RWPE2 (cell line): ENCODE results near the gene MPZL3.

ENCODE experiments used
- ATAC-seq: fragments of 200-7000 bp; cut with Tn5 transposase; 3 replicates; pipeline ENCODE4 v1.9.1; 2021; ENCODE audit warnings: low read depth
- DNase-seq: peaks from one replicate; pipeline ENCODE4 v3.0.0-alpha.2; 2020; ENCODE audit warnings: low spot score
- H3K27ac ChIP-seq: fragments of 450-650 bp; 2 replicates; pipeline ENCODE4 v1.5.1; 2017; ENCODE audit warnings: mild to moderate bottlenecking; ENCODE audit not compliant: poor library complexity, severe bottlenecking
- H3K27me3 ChIP-seq: fragments of 250-450 bp; sonication (Bioruptor Pico); 2 replicates; pipeline ENCODE4 v1.5.1; 2021; ENCODE audit warnings: mild to moderate bottlenecking, moderate library complexity; ENCODE audit not compliant: insufficient read depth, poor library complexity, severe bottlenecking
- H3K36me3 ChIP-seq: fragments of 250-450 bp; sonication (Bioruptor Pico); 2 replicates; pipeline ENCODE4 v1.5.1; 2020; ENCODE audit warnings: low read depth, mild to moderate bottlenecking, moderate library complexity
- H3K4me1 ChIP-seq: fragments of 250-450 bp; sonication (Bioruptor Pico); 2 replicates; pipeline ENCODE4 v1.5.1; 2021; ENCODE audit warnings: mild to moderate bottlenecking, moderate library complexity; ENCODE audit not compliant: insufficient read depth, poor library complexity, severe bottlenecking
- H3K4me3 ChIP-seq: fragments of 250-450 bp; sonication (Bioruptor Pico); 2 replicates; pipeline ENCODE4 v1.5.1; 2021; ENCODE audit warnings: mild to moderate bottlenecking, moderate library complexity; ENCODE audit not compliant: severe bottlenecking
- H3K9me3 ChIP-seq: fragments of 250-450 bp; sonication (Bioruptor Pico); 2 replicates; pipeline ENCODE4 v1.5.1; 2021; ENCODE audit warnings: mild to moderate bottlenecking, moderate library complexity; ENCODE audit not compliant: severe bottlenecking
- TF ChIP-seq, protein P1 (sequence below): fragments of 450-650 bp; IDR thresholded peaks from one replicate; pipeline ENCODE4 v1.5.1; 2017; ENCODE audit warnings: mild to moderate bottlenecking, moderate library complexity; ENCODE audit not compliant: poor library complexity, severe bottlenecking

MPZL3 gene

DNA sequence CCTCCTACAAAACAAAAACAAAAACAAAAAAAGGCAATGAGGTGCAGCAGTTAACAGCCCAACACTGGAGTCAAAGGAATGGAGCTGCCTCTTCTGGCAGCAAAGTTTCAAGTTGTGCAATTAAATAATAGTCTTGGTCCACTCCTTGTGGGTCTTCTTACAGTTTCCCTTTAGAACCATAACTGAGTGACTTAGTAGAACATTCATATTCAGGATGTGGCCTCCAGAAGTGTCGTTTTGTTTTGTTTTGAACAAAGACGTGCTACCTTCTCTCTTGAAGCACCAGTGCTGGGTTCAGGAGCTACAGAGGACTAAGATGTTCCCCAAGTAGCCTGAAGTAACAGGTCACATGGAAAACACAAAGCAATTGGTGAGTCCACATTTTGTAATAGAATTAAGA is 25.4 kb downstream of the MPZL3 start:
- TF ChIP-seq, protein P1, sequence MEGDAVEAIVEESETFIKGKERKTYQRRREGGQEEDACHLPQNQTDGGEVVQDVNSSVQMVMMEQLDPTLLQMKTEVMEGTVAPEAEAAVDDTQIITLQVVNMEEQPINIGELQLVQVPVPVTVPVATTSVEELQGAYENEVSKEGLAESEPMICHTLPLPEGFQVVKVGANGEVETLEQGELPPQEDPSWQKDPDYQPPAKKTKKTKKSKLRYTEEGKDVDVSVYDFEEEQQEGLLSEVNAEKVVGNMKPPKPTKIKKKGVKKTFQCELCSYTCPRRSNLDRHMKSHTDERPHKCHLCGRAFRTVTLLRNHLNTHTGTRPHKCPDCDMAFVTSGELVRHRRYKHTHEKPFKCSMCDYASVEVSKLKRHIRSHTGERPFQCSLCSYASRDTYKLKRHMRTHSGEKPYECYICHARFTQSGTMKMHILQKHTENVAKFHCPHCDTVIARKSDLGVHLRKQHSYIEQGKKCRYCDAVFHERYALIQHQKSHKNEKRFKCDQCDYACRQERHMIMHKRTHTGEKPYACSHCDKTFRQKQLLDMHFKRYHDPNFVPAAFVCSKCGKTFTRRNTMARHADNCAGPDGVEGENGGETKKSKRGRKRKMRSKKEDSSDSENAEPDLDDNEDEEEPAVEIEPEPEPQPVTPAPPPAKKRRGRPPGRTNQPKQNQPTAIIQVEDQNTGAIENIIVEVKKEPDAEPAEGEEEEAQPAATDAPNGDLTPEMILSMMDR = no peak
- ATAC-seq (no peak), DNase-seq (no peak)
- H3K27ac ChIP-seq = no peak overlapping the region
- H3K9me3 ChIP-seq = no peaks in the 10 kb centered on the region
- H3K4me1 ChIP-seq = no peaks in the 10 kb centered on the region
- no peaks in the 10 kb centered on the region; the same call in 1 of the 2 replicates for H3K36me3 ChIP-seq
- H3K27me3 ChIP-seq = no peaks in the 10 kb centered on the region
- no peak overlapping the region for H3K4me3 ChIP-seq

DNA sequence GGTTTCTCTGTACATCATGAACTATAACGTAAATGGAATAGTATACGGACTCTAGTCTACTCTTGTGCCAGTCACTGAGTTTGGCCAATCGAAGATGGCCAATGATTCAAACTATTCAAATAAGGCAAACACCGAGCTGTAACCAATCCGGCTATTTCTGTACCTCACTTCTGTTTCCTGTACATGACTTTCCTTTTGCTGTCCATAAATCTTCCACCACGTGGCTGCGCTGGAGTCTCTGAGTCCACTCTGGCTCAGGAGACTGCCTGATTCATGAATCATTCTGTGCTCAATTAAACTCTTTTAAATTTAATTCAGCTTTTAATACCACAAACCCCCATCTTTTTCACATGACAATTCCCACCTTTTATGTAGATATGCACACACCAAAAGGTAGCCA is 25.9 kb downstream of the MPZL3 start:
- no peak overlapping the region for H3K27ac ChIP-seq
- TF ChIP-seq, protein P1 = no peak
- no peaks in the 10 kb centered on the region for H3K9me3 ChIP-seq
- no peaks in the 10 kb centered on the region for H3K4me1 ChIP-seq
- no peak for DNase-seq
- no peaks in the 10 kb centered on the region for H3K27me3 ChIP-seq
- no peak for ATAC-seq
- no peak overlapping the region for H3K4me3 ChIP-seq
- H3K36me3 ChIP-seq = no peaks in the 10 kb centered on the region; the same call in 1 of the 2 replicates

DNA sequence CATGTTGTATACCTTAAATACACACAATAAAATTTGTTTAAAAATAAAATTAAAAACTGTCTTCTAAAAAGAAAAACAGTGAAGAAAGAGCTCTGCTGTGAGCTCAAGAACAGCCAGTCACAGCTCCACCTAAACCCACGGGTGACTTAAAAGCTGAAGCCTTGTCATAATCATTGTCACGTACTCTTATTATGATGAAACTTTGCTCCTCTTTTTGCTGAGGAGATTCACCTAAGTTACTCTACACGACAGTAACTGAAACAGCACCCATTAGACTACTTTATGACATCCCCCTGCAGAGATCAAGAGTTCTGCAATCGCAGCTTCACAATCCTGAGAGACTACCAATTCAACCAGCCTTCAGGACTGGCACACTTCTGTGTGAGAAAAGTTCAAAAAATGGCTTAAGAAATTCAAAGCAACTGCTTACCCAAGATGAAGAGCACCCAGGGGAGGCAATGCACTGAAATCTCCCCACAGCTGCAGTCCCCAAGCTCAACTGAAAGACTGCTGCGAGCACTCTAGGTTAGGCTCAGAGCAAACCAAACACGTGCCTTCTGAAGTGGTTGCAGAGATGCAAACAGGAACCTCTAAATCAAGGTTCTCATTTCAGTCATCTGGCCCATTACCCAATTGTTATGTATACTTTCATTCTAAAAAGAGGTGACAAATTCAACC is 27.5 kb downstream of the MPZL3 start, which contains the start of gene JAML:
Gene JAML, minus strand, starts transcription at position 501 of the 678 bp plus-strand sequence. CDS start 10,145 bp downstream, outside the sequence.
- TF ChIP-seq, protein P1 = no peak
- H3K36me3 ChIP-seq = no peaks in the 10 kb centered on the region; the same call in 1 of the 2 replicates
- no peak within 1 kb of the TSS for H3K27ac ChIP-seq
- DNase-seq (no peak), ATAC-seq (no peak)
- H3K4me1 ChIP-seq = no peaks in the 10 kb centered on the region
- no peaks in the 10 kb centered on the region for H3K27me3 ChIP-seq
- no peak within 1 kb of the TSS for H3K4me3 ChIP-seq
- H3K9me3 ChIP-seq = no peaks in the 10 kb centered on the region

DNA sequence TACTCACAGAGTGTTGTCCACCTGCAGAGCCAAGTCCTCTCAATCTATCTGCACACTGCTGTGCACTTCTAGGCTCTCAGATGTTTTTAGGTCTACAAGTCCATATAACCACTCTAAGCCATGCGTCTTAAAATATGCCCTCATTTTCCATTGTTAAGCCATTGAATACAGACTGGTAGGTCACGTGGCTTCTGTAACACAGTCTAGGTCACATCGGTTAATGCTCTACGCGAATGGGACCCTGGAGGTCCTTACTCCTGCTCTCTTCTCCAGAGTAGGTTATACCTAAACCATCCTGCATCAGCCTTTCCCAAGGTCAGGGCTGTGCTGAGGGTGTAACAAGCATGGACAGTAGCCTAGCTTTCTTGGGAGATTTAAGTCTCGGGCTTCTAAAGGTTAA is 28.2 kb downstream of the MPZL3 start:
- Histone ChIP-seq H3K9me3 (no peaks in the 10 kb centered on the region), H3K4me3 (no peak overlapping the region), H3K36me3 (no peaks in the 10 kb centered on the region; the same call in 1 of the 2 replicates), H3K27me3 (no peaks in the 10 kb centered on the region), H3K27ac (no peak overlapping the region), H3K4me1 (no peaks in the 10 kb centered on the region)
- DNase-seq (no peak), ATAC-seq (no peak)
- TF ChIP-seq, protein P1 = no peak

DNA sequence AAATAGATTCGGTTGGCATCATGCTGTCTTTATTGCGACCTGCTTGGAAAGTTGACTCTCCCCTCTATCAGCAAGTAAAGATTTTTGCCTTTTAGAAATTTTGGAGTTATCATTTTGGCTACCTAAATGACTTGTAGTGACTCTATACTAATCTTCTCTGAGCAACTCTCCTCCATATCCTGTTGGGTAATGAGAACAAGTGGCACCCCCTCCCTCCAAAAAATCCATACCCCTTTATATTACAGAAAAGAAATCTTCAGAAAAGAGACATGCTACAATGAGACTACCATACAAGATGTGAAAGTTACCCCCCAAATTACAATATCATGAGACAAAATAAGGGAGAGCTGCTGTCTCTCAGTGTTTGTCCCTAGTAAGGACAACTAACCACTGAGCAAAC is 28.6 kb downstream of the MPZL3 start:
- no peaks in the 10 kb centered on the region for H3K9me3 ChIP-seq
- H3K27me3 ChIP-seq = no peaks in the 10 kb centered on the region
- no peak overlapping the region for H3K4me3 ChIP-seq
- DNase-seq (no peak), ATAC-seq (no peak)
- H3K4me1 ChIP-seq = no peaks in the 10 kb centered on the region
- H3K27ac ChIP-seq = no peak overlapping the region
- TF ChIP-seq, protein P1 = no peak
- H3K36me3 ChIP-seq = no peaks in the 10 kb centered on the region; the same call in 1 of the 2 replicates
